Coronary artery (tissue), 2 donors: ENCODE data around the gene FAM151B.
"Not testable (repeated sequence)": the region's sequence is repeated elsewhere in the genome, so short reads cannot be mapped to it uniquely, and the experiment has no call there.

Experiments used
- DNase-seq: peaks from one replicate; pipeline ENCODE4 v3.0.0-alpha.2; 2017; ENCODE audit warnings: low spot score
- H3K27ac ChIP-seq, 2 donors: fragments of 200-600 bp; sonication (generic); one replicate each; pipeline ENCODE4 v1.5.1; 2016 to 2019
- H3K4me3 ChIP-seq: fragments of 200-600 bp; sonication (generic); 2 replicates; pipeline ENCODE4 v1.5.1; 2016; ENCODE audit warnings: mild to moderate bottlenecking, moderate library complexity
- TF ChIP-seq, protein P1 (sequence below): fragments of 200-600 bp; sonication (generic); IDR thresholded peaks from one replicate; pipeline ENCODE4 v1.5.1; 2019; ENCODE audit warnings: antibody characterized with exemption

Gene FAM151B

GRCh38 chr5:80466669-80467485 is 21.0 kb upstream of the FAM151B start:
- Histone ChIP-seq H3K27ac (no peak overlapping the region), H3K4me3 (no peak overlapping the region)
- DNase-seq = no peak
- TF ChIP-seq, protein P1, sequence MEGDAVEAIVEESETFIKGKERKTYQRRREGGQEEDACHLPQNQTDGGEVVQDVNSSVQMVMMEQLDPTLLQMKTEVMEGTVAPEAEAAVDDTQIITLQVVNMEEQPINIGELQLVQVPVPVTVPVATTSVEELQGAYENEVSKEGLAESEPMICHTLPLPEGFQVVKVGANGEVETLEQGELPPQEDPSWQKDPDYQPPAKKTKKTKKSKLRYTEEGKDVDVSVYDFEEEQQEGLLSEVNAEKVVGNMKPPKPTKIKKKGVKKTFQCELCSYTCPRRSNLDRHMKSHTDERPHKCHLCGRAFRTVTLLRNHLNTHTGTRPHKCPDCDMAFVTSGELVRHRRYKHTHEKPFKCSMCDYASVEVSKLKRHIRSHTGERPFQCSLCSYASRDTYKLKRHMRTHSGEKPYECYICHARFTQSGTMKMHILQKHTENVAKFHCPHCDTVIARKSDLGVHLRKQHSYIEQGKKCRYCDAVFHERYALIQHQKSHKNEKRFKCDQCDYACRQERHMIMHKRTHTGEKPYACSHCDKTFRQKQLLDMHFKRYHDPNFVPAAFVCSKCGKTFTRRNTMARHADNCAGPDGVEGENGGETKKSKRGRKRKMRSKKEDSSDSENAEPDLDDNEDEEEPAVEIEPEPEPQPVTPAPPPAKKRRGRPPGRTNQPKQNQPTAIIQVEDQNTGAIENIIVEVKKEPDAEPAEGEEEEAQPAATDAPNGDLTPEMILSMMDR = no peak

DNA sequence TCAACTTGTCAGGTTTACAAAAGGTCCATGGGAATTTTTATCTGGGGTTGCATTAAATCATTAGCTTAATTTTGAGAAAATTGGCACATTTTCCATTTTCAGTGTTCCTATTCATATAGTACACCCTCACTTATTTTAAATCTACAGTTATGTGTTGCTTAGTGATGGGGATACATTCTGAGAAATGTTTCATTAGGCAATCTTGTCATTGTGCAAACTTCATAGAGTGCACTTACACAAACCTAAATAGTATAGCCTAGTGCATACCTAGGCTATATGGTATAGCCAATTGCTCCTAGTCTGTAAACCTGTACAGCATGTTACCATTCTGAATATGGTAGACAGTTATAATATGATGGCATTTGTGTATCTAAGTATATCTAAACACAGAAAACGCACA is 19.8 kb upstream of the FAM151B start:
- no peak overlapping the region for H3K27ac ChIP-seq
- TF ChIP-seq, protein P1 = no peak
- no peak for DNase-seq
- no peak overlapping the region for H3K4me3 ChIP-seq

DNA sequence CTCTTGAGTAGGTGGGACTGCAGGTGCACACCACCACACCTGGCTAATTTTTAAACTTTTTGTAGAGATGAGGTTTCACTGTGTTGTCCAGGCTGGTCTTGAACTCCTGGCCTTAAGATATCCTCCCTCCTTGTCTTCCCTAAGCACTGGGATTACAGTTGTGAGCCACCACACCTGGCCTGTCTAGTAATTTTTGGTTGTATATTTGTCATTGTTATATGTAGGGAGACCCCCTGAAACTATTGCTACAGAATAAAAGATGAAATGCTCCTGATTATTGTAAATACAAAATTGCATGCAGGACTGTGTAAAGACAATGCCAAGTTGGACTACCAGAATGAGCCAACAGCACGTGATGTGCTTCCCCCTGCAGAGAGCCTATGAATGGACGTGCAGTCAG is 17.3 kb upstream of the FAM151B start:
- not testable (repeated sequence) for H3K4me3 ChIP-seq, H3K27ac ChIP-seq, DNase-seq

DNA sequence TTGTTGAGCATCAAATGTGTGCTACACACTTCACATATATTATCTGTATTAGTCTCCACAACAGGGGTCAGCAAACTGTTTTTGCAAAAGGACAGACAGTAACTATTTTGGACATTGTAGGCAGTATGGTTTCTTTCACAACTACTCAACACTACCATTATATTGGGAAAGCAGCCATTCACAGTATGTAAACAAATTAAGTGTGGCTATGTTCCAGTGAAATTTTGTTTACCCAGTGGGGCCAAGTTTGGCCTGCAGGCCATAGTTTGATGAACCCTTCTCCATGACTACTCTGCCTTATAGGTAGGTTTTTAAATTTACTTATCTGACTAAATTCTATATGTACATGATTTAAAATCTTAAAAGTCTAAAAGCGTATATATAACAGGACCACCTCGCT is 13.0 kb upstream of the FAM151B start:
- Histone ChIP-seq H3K27ac (no peak overlapping the region), H3K4me3 (no peak overlapping the region)
- DNase-seq = no peak
- TF ChIP-seq, protein P1 = no peak

DNA sequence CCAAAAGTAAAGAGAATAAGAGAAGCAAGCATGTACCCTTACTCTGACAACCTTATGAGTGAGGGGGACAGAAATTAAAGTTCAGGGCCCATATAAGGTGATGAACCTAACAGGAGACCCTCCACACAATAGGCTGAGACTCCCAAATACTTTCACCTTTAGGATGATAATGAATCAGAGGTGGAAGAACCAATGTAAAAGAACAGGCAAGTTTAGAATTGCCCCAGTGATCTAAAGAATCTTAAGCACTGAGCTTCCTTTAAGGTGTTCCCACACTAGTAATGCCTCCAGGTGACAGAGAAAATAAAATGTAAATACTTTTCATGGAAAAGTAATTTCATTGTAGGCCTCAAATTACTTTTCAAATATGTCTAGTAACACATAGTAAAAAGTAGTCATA is 8.2 kb upstream of the FAM151B start:
- no peak overlapping the region for H3K27ac ChIP-seq
- TF ChIP-seq, protein P1 = no peak
- no peak overlapping the region for H3K4me3 ChIP-seq
- no peak for DNase-seq

- H3K4me3 ChIP-seq = no peak overlapping the region
- DNase-seq = no peak
- H3K27ac ChIP-seq = no peak overlapping the region
- TF ChIP-seq, protein P1 = no peak
Measured at GRCh38 chr5:80480354-80480753, 7.5 kb upstream of the FAM151B start.

- no peak for DNase-seq
- TF ChIP-seq, protein P1 = peak; percentile 17
Measured at GRCh38 chr5:80481019-80481893, 6.6 kb upstream of the FAM151B start.

More at GRCh38 chr5:80481019-80481893, 6.6 kb upstream of the FAM151B start:
- H3K27ac ChIP-seq = no peak overlapping the region
- H3K4me3 ChIP-seq = no peak overlapping the region
